ENCODE measurements around the gene SPHK1. TPM values are rescaled to one million over a fixed set of nuclear protein-coding genes. Genes with fewer than 3 reads are reported as not detected.

Gene SPHK1
- total RNA-seq, 3 donors from 2014 or later (not counting 1 experiment from before 2014, with no cell fraction given): 7.6 to 9.2 (median 8.3) TPM

GRCh38 chr17:76360461-76360860 is 23.9 kb upstream of the SPHK1 start:
- Mint-ChIP-seq H3K4me3 (no peak overlapping the region), H3K4me1 (no peaks in the 10 kb centered on the region), H3K27ac (no peak overlapping the region), H3K36me3 (no peaks in the 10 kb centered on the region), H3K9me3 (no peaks in the 10 kb centered on the region), H3K27me3 (ENCODE audit: low read depth in 2 of 2) (peaks cover 4 to 10% of the 10 kb centered on the region in 2 donors)
- Histone ChIP-seq H3K27ac (ENCODE audit: low read length) (no peak overlapping the region), H3K4me3 (ENCODE audit: low read length) (no peak overlapping the region), H3K4me1 (ENCODE audit: control insufficient read depth, insufficient read depth, low read length) (no peaks in the 10 kb centered on the region), H3K27me3 (ENCODE audit: control insufficient read depth, insufficient read depth, low read length) (no peaks in the 10 kb centered on the region), H3K9me3 (ENCODE audit: control insufficient read depth, insufficient read depth, low read length) (no peaks in the 10 kb centered on the region), H3K36me3 (ENCODE audit: control insufficient read depth, insufficient read depth, low read length) (no peaks in the 10 kb centered on the region)
- no peak for TF ChIP-seq CTCF (IDR thresholded peaks at IDR 0.05)
- DNase-seq: no peak
- WGBS (ENCODE audit: insufficient coverage): 96% methylated on average over 2 of the region's 2 CpGs
- intact Hi-C loops (cut with micrococcal nuclease): no loop called here
- ATAC-seq: no peak

- Mint-ChIP-seq H3K27ac (no peak overlapping the region), H3K36me3 (no peaks in the 10 kb centered on the region), H3K27me3 (ENCODE audit: low read depth in 2 of 2) (peaks cover 4 to 10% of the 10 kb centered on the region in 2 donors), H3K4me1 (no peaks in the 10 kb centered on the region), H3K4me3 (no peak overlapping the region), H3K9me3 (no peaks in the 10 kb centered on the region)
- no peak overlapping the region for H3K27ac ChIP-seq (ENCODE audit: low read length)
- no peak overlapping the region for H3K4me3 ChIP-seq (ENCODE audit: low read length)
- no peak for TF ChIP-seq CTCF (IDR thresholded peaks at IDR 0.05)
- no peaks in the 10 kb centered on the region for H3K4me1 ChIP-seq (ENCODE audit: control insufficient read depth, insufficient read depth, low read length)
- DNase-seq (no peak), ATAC-seq (no peak)
- H3K9me3 ChIP-seq (ENCODE audit: control insufficient read depth, insufficient read depth, low read length): no peaks in the 10 kb centered on the region
- 89% methylated on average over 10 of the region's 11 CpGs for WGBS (ENCODE audit: insufficient coverage)
- intact Hi-C loops (cut with micrococcal nuclease): no loop called here
- H3K36me3 ChIP-seq (ENCODE audit: control insufficient read depth, insufficient read depth, low read length): no peaks in the 10 kb centered on the region
- H3K27me3 ChIP-seq (ENCODE audit: control insufficient read depth, insufficient read depth, low read length): no peaks in the 10 kb centered on the region
These were observed 21.1 kb upstream of the SPHK1 start for GRCh38 chr17:76363107-76363842.

GRCh38 chr17:76365256-76365903 is 19.0 kb upstream of the SPHK1 start:
- Mint-ChIP-seq H3K27ac (no peak overlapping the region), H3K4me3 (no peak overlapping the region), H3K4me1 (no peaks in the 10 kb centered on the region), H3K36me3 (no peaks in the 10 kb centered on the region), H3K9me3 (no peaks in the 10 kb centered on the region), H3K27me3 (ENCODE audit: low read depth in 2 of 2) (peaks cover 4 to 10% of the 10 kb centered on the region in 2 donors)
- intact Hi-C loops (cut with micrococcal nuclease): no loop called here
- Histone ChIP-seq H3K9me3 (ENCODE audit: control insufficient read depth, insufficient read depth, low read length) (no peaks in the 10 kb centered on the region), H3K27ac (ENCODE audit: low read length) (no peak overlapping the region), H3K27me3 (ENCODE audit: control insufficient read depth, insufficient read depth, low read length) (no peaks in the 10 kb centered on the region), H3K36me3 (ENCODE audit: control insufficient read depth, insufficient read depth, low read length) (no peaks in the 10 kb centered on the region), H3K4me1 (ENCODE audit: control insufficient read depth, insufficient read depth, low read length) (no peaks in the 10 kb centered on the region), H3K4me3 (ENCODE audit: low read length) (no peak overlapping the region)
- no peak for TF ChIP-seq CTCF (IDR thresholded peaks at IDR 0.05)
- WGBS (ENCODE audit: insufficient coverage): 69% methylated on average over 11 of the region's 12 CpGs
- ATAC-seq (no peak), DNase-seq (no peak)
